GM19438 (cell line): ENCODE data around the gene TCF3.

Source experiments
- ATAC-seq: cut with Tn5 transposase; IDR thresholded peaks from one replicate; pipeline ENCODE4 v1.9.1; 2021; ENCODE audit warnings: low read depth; ENCODE audit not compliant: unreplicated experiment

Gene TCF3

GRCh38 chr19:1613808-1614570 lies 38.4 kb downstream of the TCF3 start:
- no peak for ATAC-seq

GRCh38 chr19:1613146-1613545 lies 39.3 kb downstream of the TCF3 start:
- ATAC-seq = no peak

- no peak for ATAC-seq
These were observed 40.0 kb downstream of the TCF3 start for GRCh38 chr19:1612114-1613086.

GRCh38 chr19:1611353-1611752 lies 41.1 kb downstream of the TCF3 start:
- no peak for ATAC-seq

- no peak for ATAC-seq
These were observed 41.8 kb downstream of the TCF3 start for GRCh38 chr19:1610579-1610978.

GRCh38 chr19:1609680-1610474 lies 42.5 kb downstream of the TCF3 start:
- ATAC-seq = no peak

GRCh38 chr19:1609103-1609396 lies 43.4 kb downstream of the TCF3 start:
- ATAC-seq = no peak

- ATAC-seq = no peak
These were observed 43.9 kb downstream of the TCF3 start for GRCh38 chr19:1608359-1609102.

GRCh38 chr19:1606138-1606651 lies 46.2 kb downstream of the TCF3 start:
- ATAC-seq = no peak

- peak; percentile 72 for ATAC-seq
These were observed 46.9 kb downstream of the TCF3 start, which contains the start of gene UQCR11 for GRCh38 chr19:1605236-1606137. TSS of gene UQCR11 (minus strand) at chr19:1605462. CDS start at chr19:1605409, 53 bp downstream.

GRCh38 chr19:1602091-1602707 lies 50.2 kb downstream of the TCF3 start:
- no peak for ATAC-seq

- no peak for ATAC-seq
These were observed 50.8 kb downstream of the TCF3 start for GRCh38 chr19:1601613-1602064.

- ATAC-seq = no peak
These were observed 53.0 kb downstream of the TCF3 start for GRCh38 chr19:1599460-1599846.

GRCh38 chr19:1598777-1599459 lies 53.5 kb downstream of the TCF3 start:
- no peak for ATAC-seq

GRCh38 chr19:1593501-1593772 lies 59.0 kb downstream of the TCF3 start:
- ATAC-seq = no peak

GRCh38 chr19:1592755-1593500 lies 59.5 kb downstream of the TCF3 start, which contains the start of gene MBD3:
TSS of gene MBD3 (minus strand) at chr19:1592865. CDS start at chr19:1592631, 234 bp downstream.
- peak; percentile 43 for ATAC-seq

- ATAC-seq = peak; percentile 61
These were observed 60.2 kb downstream of the TCF3 start for GRCh38 chr19:1592024-1592754.
